CD4-positive, alpha-beta T cell treated with Interleukin-15 for 4 hours (primary cell): ENCODE data around the gene GAB4.
"Not testable (repeated sequence)": the region's sequence is repeated elsewhere in the genome, so short reads cannot be mapped to it uniquely, and the experiment has no call there.

Source experiments
- DNase-seq: peaks from one replicate; pipeline ENCODE4 v3.0.0-alpha.2; 2020; ENCODE audit warnings: low spot score

The GAB4 gene, protein sequence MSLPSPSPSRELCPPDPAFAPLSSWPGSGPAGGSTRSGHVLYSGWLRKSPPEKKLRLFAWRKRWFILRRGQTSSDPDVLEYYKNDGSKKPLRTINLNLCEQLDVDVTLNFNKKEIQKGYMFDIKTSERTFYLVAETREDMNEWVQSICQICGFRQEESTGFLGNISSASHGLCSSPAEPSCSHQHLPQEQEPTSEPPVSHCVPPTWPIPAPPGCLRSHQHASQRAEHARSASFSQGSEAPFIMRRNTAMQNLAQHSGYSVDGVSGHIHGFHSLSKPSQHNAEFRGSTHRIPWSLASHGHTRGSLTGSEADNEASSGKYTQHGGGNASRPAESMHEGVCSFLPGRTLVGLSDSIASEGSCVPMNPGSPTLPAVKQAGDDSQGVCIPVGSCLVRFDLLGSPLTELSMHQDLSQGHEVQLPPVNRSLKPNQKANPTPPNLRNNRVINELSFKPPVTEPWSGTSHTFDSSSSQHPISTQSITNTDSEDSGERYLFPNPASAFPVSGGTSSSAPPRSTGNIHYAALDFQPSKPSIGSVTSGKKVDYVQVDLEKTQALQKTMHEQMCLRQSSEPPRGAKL

DNA sequence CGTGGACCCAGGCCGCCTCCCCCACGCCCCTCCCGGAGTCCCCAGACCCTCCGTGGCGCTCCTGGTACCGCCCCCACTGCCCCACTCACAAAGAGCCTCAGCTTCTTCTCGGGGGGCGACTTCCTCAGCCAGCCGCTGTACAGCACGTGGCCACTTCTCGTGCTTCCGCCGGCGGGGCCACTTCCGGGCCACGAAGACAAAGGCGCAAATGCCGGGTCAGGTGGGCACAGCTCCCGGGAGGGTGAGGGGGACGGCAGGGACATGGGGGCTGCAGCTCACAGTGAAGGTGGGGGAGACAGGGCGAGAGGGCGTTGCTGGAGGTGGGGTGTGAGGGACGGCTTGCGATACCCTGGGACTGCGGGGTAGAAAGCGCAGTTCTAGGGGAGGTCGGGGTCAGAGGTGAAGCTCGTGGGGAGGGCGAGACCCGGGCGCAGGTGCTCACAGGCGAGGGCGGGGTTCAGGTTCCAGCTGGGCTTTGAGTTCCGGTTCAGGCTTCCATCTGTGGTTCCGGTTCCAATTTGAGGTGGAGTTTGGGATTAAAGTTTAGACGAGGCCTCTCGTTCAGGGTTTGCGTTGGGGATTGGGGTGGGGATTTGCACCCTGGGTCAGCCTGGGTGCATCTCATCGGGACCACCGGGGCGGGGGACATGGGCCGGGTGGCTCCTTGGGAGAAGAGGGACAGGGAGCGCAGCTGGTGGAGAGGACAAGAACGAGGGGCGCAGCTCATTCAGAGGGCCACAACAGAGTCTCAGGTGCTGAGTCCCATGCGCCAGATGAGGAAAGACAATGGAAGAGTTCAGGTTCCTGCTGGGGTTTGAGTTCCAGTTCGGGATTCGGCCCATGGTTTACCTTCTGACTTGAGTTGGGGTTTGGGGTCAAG is at the start of gene GAB4:
GAB4 (minus strand) TSS at position 371 of the 880 bp plus-strand sequence; CDS start at position 263, 108 bp downstream.
- DNase-seq, result no peak

DNA sequence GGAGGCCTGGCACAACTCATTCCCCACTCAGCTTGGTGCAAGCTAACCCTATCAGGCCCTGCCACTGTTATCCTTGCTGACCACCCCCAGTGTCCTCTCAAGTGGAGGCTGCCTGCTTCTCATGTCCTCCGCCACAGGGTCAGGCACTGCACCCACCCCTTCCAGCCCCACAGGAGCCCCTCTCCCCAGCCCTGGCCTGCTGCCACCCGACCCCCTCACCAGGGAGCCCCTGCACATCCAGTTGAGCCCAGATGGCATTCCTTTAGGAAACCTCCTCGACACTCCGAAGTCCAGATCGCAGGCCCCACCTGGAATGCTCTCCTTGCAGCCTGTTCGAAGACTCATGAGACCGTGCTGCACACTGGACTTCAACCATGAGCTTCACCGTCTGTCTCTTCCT is 48.8 kb upstream of the GAB4 start:
- DNase-seq, result no peak

DNA sequence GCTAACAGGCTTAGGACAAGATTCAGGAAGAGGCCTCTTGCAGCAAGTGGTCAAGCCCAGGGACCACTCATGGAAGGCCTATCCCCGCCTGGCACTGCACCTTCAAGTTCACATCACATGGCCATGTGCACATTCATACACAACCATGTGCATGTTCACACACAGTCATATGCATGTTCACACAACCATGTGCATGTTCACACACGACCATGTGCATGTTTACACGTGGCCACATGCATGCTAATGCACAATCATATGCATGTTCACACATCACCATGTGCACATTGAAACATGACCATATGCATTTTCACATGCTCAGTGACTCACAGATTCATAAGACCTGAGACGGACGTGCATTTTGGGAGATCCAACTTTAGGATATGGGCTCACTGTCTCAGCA is 48.0 kb upstream of the GAB4 start:
- DNase-seq, result no peak

DNA sequence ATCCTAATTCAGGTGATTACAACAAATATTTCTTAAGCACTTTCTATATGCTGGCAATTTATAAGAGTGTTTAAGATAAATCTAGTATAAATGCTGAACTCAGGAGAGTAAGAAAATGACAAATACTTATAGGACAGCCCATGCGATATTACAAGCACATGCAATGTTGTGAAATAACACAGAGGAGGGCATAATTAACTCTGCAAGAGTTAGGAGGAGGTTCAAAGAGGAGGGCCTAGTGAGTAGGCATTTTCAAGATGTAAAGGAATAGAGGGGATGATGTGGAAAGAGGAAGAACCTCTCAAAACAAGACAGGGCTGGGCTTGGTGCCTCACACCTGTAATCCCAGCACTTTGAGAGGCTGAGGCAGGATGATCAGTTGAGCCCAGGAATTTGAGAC is 39.6 kb upstream of the GAB4 start:
- DNase-seq, result no peak

DNA sequence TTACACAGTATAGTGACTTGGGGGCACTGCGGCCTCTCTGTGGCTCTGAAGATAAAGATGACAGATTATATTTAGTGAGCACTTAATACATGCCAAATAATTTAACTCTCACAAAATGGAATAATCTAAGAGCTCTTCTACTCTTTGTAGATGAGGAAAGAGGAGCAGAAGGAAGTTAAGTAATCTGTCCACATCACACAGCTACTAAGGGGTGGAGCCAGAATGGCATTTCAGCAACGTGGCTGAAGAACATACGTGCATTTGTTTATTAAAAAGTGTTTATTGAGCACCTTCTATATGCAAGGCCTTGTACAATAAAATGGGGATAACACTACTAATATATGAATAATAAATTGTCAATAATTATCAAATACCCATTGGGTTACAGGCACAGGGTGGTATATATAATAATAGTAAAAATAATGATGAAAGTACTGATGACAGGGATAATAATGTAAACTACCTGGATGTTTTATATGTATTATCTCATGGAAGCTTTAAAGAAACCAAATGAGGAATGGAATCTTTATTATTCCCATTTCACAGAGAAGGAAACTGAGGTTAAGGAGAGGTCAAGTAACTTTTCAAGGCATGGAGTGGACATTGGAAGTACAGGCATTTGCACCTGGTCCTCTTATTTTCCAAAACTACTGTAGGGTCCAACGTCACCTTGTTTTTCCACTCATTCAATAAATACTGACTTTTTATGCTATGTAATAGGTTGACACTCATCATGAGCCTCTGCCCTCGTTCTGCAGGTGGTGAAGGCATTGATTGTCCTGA is 38.7 kb upstream of the GAB4 start:
- DNase-seq, result no peak

DNA sequence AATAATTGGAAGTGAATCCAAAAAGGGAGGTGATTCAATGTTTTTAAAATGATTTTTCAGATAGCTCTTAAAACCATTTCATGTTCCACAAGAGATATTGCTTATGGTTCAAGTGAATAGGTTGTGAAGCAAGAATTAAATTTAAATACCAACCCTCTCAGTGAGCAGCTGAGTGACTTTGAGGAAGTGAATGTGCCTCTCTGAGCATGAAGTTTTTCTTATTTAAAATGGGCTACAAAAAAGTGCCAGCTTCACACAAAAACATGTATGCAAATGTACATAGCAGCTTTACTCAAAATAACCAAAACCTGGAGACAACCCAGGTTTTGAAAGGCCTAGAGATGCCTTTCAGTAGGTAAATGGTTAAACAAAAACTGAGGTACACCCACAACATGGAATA is 35.5 kb upstream of the GAB4 start:
- DNase-seq, result no peak

DNA sequence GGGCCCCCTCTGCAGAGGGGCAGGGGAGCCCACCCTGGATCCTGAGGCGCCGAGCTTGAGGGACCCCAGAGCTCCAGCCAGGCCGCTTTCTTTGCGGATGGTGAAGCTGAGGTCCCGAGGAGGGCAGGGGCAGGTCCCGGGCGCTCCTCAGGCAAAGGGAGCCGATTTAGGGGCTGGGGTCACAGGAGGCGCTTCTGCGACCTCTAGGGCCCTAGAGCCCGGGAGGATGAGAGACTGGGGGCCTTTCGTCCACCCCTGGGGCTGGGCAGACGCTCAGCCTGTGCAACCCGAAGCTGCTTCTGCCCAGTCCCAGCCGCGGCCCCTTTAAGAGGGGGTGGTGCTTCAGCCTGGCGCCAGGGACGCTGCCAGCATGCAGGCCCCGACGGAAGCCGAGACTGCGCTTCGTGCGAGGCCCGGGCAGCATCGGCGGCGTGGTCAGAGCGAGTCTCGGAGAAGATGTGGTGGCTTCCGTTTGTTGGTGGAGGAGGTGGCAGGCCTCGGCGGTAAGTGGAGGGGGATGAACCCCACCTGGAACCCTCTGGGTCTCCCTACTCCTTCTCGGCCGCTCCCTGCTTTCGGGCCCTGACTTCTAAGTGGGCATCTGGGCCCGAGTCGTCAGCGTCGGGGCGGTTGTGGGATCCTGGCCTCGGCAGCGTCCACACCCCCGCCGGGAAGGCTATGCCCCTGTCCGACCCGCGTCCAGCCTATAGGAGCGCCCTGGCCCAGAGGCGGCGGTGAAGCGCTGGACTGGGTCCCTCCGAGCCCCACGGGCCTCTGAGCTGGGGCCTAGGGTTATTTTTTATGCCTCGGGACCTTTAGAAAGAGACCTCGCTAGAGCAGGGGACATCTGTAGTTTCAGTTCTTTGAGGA is 29.1 kb upstream of the GAB4 start:
- not testable (repeated sequence) for DNase-seq

DNA sequence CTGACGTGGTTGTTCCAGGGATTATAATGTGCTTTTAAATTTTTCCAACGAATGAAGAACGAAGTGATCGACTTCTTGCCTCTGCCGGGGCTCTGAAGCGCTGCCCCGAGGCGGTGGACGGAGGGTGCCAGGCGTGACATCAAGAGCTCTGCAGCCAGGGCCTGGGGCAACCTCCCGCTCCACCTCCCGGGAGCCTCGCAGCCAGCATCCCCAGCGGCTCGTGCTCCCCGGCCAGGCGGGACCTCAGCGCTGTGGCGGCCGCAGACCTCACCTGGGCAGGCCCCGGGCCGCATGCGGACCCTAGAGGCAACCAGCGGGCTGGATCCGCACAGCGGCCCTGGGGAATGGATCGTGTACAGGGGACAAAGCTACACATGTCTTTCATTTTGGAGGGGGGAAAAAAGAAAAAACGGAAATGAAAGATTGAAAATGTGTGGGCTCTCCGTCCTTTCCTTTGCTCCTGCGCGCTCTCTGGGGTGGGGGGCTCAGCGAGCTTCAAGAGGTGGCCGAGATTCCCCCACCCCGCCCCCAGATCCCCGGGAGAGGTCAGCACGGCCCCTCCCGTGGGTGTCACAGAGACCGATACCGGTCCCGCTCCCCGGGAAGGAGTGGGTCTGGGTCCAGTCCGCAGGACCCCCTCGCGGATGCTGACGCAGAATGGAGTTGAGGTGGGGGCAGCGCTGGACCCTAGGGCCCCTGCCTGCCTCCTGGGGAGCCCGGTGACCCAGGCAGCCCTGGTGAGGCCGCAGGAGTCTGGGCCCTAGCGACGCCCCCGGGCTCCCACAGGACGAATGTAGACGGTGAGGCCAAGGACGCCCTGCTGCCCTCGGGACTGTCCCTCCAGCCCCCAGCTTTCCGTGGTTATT is 28.2 kb upstream of the GAB4 start:
- DNase-seq, result not testable (repeated sequence)

DNA sequence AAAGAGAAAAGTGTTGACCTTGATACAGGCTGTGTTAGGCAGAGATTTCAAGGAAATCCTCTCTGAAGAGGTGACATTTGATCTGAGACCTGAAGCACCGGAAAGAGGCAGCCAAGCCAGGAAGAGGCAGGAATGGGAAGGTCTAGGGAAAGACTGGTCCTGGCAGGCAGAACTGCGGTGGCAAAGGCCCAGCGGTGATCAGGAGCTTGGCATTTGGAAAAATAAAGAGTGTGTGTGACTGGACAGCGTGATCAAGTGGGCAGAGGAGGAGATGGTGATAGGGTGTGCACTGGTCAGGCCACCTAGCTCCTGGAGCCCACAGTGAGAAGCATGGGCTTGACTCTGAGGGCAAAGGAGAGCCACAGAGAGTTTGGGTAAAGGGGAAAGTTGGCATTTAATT is 27.2 kb upstream of the GAB4 start:
- DNase-seq, result no peak

DNA sequence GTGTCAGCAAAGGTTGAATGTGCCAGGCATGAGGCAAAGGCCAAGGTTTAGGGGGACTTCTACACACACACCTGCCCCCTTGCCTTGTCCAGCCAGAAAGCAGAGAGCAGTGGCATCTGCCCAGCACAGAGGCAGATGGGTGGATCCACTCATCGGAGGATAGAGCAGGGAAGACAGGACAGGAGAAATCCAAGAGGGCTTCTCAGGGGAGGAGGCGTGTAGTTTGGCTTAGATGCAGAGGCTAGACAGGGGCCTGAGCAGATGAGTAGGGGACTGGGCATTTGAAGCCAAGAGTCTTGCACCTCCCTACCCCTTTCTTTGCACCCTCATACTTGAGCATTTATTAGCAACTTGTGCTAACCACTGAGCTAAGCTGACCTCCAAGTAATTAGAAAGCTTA is 26.5 kb upstream of the GAB4 start:
- not testable (repeated sequence) for DNase-seq

DNA sequence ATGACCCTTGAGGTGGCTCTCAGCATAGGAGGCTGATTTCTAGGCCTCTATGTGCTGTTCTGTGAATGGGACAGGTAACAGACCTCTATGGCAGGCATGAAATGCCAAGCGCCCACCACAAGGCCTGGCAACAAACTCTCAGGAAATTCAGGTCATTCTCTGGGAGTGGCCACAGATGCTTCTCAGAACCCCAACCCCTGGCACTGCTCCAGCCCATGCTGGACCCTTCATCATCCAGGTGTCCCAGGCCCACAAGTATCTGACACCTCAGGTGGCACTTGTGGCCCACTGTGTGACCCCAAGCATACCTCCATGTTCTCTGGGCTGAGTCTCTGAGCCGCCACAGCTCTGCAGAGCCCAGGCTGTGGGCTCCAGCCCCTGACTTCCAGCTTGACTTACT is 24.3 kb upstream of the GAB4 start:
- DNase-seq, result not testable (repeated sequence)

DNA sequence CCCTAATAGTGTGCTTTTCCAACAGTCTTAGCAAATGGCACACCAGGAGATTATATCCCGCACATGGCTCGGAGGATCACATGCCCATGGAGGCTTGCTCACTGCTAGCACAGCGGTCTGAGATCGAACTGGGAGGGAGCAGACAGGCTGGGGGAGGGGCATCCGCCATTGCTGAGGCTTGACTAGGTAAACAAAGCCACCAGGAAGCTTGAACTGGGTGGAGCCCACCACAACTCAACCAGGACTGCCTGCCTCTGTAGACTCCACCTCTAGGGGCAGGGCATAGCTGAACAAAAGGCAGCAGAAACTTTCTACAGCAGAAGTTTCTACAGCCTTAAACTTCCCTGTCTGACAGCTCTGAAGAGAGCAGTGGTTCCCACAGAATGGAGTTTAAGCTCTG is 16.4 kb upstream of the GAB4 start:
- not testable (repeated sequence) for DNase-seq

DNA sequence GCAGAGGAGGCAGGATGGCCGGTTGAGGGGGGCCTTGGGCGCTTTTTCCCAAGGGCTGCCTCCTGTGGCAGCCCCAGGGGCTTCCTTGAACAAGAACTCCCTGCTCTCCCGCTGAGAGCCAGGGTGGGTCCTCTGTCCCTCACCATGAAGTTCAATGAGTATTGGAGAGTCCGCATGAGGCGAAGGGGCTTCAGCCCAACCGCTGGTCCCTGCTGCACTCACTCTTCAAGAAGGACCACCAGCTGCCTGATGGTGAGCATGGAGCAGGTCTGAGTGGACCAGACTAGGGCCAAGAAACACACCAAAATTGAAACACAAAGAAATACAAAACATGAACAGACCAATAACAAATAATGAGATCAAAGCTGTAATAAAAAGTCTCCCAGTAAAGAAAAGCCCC is 7.5 kb upstream of the GAB4 start:
- DNase-seq, result not testable (repeated sequence)

DNA sequence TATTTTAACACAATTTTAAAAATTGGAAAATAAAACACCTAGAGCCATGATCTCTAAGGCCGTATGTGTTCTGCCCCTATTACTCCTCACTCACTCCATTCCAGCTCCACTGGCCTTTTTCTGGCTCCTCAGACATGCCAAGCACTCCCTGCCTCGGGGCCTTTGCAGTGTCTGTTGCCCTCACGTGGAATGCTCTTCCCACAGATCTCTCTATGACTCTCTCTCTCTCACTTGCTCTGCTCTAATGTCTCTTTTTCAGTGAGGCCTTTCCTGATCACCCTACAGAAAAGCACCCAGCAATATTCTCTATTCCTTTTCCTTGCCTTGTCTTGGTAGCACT is 6.0 kb upstream of the GAB4 start:
- DNase-seq, result not testable (repeated sequence)

DNA sequence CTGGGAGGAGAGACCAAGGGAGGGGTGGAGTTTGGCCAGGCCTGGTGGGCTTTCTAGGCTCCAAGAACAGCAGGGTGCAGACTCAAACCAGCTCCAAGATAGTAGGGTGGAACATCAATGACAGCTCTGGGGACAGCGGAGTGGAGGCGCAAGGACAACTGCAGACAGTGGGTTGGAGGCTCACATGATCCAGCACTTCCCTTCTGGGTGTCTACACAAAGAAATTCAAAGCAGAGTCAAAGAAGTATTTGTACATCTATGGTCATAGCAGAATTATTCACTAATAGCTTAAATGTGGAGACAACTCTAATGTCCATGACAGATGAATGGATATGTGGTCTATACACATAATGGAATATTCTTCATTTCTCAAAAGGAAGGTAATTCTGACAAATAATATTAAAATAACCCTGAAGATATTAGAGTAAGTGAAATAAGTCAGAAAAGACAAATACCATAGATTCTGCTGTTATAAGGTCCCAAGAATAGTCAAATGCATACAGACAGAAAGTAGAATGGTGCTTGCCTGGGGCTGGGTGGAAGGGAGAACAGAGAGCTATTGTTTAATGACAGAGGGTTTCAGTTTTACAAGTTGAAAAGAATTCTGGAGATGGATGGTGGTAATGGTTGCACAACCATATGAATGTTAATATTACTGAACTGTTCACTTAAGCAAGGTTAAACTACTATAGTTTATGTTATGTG is 5.5 kb upstream of the GAB4 start:
- DNase-seq, result no peak

DNA sequence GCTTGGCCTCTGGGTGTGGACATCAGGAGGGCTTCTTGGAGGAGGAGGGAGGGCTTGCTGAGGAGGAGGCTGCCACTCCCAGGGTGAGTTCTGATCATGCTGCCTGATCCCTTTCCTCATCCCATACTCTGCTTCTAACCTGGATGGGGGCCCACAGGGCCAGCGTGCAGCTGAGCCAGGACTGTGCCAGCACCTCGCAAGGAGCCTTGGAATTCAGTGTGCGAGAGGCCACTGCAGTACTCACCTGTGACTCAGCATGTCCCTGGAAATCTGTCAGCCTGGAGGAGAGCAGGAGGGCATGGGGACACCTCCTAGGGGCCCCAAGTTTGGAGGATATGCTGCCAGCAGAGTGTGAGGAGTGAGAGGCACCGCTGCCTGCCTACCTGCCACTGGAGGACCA is 4.2 kb upstream of the GAB4 start:
- DNase-seq, result no peak

DNA sequence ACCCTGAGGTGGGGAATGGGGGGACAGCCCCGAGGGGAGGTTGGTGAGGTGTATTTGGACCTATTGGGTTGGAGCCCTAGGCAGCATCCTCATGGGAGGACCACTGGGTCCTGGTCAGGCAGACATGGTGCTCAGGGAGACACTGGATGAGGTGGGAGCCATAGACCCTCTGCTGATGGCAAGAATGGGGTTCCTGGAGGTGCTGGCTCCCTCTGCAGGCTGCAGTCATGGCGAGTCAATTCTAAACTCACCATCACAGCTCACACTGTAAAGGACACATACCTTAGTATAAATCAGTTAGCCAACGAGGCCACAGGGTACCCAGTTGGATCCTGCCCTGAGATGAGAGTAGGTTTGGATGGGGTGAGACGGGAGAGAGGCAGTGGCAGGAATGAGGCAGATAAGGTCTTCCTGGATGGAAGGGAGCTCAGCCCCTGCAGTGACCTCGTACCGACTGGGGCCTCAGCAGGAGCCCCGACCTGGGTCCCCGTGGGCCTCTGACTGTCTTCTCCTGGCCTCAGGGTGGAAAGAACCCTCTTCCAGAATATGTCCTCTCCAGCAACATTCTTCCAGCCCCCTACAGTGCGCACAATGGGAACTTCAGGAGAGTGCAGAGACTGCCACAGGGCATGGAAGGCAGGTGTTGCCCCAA is 1.7 kb upstream of the GAB4 start:
- DNase-seq, result no peak

DNA sequence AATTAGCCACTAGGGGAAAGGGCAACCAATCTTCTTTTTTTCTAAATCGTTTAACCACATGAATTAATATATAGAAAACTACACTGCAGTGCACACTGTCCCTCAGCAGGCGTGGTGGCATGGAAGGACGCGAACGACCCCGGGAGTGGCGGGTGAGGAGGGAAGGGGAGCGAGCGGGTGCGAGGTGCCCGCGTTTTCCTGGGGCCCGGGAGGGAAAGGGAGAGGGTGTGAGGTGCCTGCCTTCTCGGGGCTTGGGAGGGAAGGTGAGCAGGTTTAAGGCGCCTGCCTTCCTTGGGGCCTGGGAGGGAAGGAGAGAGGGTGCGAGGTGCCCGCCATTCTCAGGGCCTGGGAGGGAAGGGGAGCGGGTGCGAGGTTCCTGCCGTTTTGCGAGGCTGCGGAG is 765 bp downstream of the GAB4 start:
- no peak for DNase-seq

DNA sequence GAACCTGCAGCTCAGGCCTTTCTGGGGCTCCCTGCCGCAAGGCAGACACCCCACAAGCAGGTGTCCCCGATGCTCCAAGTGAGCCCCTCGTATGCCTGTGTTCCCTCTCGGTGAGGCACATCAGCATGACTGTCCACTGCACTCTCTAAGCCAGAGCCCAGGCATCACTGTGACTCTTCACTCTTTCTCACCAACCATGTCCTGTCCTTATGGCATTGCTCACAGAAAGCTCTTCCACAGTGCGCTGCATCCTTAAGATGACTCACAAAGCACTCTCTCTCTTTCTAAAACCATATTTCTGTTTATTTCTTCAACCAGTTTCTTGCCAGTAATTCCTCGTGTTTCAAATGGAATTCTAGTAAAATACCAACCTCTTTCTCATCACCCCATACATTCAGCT is 18.1 kb downstream of the GAB4 start:
- DNase-seq, result no peak
